SW 1271 (cell line): ENCODE measurements around the gene KLHL35.

Experiments
- DNase-seq, 2 experiments: peaks; one replicate each; lab custom pipeline; 2025; lab: John Stamatoyannopoulos, UW

Gene KLHL35

DNA sequence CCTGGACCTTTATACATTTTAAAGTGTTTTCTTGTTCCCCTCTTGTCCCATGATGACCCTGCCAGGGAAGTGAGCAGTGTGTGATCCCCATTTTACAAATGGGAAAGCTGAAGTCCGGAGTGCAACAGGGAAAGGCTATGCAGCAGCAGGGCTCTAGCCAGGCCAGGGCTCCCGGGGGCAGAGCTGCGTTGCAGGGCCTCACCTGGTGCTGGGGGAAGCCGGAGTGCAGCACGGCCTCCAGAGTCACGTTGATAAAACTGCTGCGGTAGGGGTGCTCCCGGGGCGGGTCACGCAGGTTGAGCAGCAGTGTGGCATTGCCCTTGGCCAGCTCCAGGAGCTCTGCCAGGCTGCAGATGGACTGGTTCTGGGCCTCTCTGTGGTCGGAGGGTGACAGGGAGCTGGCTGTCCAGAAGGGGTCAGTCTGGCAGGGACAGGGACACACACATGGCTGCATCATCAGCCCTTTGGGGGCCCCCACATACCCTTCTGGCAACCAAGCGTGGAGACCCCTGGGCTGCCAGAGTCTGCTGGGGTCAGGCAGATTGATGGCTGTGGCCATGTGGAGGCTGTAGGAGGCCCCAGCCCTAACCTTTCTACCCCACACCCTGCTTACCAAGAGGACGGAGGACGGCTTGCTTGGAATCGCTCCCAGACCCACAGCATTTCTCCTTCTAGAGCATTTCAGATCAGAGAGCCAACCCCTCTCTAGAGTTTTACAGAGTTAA, 9.3 kb upstream of the KLHL35 start:
- DNase-seq = no peak

DNA sequence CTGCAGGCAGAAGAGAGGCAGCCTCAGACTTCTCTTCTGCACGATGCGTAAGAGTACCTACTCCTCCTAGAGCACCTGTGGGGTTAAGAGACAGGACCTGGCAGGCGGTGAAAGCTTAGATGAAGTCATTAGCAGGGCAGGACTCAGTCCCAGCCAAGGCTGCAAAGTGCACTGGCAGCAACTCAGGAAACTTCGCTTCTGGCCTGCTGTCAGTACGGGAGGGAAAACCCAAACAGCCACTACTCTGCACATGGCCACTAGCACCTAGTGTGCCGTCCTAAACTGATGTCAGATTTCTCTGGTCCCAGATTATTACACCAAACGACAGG, 8.8 kb upstream of the KLHL35 start:
- no peak for DNase-seq

DNA sequence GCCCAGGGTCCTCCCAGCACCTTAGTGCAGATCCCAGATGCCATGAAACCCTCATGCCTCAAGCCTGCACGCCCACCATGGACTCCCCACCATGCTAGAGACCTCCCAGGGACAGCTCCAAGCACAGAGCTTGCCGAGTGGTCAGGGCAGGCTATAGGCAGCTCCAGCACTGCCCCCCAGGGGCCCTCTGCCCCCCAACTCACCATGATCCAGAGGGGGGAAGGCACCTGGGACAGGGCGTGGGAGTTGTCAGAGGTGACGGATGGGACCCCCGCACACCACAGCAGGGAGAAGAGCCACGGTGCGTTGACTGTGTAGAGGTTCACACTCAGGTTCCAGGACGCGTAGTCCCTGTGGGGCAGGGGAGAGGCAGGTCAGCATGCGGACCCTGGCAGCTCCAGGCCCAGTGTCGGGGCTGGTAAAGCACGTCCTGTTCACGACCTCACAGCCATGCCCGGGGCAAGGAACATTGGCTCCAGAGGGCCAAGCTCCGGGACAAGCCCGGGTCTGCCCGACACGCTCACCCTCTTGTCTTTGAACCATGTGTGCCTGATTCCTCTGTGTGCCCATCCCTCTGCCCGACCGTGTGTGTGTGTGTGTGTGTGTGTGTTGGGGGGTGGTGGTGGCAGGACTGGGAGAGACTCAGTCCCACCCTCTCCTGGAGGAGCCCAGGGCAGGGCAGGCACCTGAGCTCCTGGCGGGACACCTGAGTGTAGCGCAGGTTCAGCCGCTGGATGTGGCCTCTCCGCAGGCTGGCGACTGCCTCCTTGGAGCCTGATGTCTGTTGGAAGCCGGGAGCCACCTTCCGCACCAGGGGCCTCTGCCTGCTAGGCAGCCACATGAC, 8.2 kb upstream of the KLHL35 start:
- DNase-seq = no peak

DNA sequence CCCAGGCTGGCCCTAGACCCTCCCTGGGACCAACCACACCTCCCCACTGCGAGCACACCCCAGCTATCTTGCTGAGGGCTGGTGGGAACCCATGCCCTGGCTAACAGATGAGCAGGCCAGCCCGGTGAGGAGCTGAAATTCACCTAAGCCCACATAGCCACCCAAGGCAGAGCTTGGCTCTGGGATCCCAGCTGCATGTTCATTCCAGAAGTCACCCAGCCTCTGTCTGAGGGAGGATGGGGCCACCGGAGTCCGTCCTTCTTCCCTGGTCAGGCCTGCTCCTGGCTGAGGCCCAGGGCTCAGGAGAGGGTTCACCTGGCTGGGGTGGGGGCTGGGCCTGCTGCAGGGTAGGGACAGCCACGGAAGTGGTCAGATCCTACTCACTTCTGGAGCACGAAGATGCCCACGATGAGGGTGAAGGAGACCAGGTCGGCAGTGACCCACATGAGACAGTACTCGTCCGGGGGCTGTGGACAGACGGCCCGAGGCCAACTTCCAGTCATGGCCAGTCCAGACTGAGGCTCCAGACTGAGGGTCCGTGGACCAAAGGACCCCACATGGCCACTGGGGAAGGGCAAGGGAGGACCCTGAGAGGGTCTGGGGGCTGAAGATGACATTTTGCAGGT, 6.6 kb upstream of the KLHL35 start:
- no peak for DNase-seq

DNA sequence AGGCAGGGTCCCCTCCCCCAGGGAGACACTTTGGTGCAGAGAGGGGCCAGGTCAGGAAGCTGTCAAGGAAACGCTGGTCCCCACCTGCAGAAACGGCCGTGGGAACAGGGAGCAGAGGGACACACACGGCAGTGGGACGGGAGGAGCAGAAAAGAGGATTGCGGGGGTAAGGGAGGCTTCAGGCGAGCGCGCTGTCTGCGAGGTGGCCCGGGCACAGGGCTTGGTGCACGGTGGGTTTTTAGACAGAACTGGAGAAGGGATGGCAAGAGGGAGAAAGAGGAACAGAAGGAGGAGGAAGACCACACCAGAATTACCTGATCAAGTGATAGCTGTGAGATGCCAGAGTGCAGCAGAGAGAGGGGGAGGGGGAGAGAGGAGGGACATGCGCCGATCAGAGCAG, 6.0 kb upstream of the KLHL35 start:
- DNase-seq = no peak

DNA sequence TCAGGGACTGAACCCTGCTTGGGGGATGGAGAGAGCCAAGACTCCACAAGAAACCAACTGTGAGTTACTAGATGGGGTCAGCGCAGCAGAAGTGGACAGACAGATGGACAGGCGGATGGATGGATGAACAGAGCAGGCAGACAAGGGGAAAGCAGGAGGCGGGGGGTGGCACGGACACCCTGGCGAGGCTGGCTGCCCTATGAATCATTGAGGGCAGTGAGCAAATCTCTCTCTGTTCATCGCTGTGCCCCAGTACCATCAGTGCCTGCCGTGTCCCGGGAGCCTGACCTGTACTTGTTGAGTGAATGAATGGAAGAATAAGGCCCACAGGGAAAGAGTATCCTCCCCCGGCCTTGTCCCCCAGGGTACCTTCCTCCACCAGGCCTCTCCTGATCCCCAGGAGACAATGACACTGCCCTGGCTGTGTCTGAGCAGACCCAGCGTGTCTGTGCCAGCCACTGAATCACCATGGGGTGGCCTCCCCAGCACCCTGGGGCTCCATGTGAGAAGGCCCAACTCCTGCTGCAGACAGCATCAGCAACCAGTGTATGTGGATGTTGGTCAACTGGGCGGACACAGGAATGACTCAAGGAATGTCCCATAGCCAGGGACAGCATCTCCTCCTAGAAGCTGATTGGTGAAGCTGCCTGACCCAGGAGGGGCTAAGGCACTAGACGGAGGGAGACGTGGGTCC, 5.1 kb upstream of the KLHL35 start:
- DNase-seq = no peak

DNA sequence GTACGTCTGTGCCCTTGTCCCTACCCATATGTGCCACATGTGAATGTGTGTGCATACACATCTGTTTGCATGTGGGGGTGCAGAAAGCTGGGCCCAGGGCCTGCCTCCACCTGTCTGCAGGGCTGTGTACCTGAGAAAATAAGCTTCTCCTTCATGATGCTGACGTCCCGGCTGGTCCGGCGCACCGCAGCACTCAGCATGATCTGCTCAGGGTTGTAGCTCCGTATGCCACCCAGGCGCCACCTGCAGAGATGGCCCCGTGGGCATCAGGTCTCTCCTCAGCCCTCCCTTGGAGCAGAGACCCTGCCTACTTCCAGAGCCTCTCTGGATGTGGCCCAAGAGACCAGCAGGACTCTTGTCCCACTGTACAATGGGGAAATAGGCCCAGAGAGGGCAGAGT, 3.8 kb upstream of the KLHL35 start:
- DNase-seq = no peak

DNA sequence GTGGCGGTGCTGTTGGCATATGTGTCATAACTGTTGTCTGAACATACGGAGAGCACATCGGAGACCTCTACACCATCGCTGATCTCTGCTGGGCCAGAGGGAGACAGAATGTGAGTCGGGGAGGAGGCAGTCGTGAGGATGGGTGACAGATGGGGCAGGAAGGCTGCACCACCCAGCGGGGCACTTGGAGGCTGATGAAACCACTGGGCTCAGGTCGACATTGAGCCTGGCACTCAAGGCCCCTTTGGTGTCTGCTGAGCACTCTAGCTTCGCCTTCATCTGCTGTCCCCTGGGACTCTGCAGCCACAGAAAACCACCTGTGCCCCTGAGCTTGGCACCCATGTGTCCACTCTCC, 2.5 kb upstream of the KLHL35 start:
- no peak for DNase-seq

DNA sequence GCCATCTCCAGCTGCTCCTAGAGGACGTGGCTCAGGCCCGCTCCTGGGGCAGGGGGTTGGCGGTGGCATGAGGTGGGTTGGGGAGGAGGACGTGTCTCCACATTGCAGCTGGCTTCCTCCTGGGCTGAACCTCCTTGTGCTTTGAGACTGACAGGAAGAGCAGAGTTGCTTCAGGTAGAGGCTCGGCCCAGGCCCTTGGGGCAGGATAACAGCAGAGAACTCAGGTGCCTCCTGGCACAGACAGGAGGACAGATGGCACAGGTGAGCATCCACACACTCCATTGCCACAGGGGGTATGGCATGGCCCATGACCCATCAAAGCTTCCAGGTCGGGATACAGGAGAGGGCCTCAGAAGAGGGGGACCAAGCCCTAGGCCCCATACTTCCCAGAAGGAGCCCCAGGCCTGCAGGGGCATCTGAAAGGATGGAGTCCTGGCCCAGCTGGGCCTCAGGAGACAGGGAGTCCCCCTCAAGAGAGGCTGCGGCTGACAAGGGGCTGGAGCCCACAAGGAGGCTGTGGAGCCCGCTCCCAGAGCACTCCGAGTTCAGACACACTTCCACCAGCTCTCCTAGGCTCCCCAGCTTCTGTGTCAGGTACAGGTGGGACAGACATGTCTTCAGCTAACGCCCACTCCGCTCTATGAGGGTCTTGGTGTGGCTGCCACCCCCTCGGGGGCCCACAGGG, 2.0 kb upstream of the KLHL35 start:
- no peak for DNase-seq

DNA sequence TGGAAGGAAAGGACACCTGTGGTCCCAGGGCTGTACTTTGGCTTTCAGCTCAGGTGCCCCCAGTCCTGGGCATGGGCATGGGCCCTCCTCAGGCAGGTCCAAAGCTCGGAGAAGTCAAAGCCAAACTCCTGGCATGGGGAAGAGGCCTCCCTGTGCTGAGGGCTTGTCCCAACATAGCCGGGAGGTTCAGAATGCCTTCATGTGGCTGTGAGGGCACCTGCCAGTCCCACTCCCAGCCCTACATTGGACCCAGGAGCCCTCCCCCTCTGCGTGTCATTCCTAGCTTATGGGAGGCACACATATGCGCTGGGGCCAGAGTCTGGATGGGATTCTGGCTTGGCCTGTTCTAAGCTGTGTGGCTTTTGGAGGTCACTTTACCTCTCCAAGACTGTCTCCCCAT, 1.0 kb upstream of the KLHL35 start:
- DNase-seq = no peak

DNA sequence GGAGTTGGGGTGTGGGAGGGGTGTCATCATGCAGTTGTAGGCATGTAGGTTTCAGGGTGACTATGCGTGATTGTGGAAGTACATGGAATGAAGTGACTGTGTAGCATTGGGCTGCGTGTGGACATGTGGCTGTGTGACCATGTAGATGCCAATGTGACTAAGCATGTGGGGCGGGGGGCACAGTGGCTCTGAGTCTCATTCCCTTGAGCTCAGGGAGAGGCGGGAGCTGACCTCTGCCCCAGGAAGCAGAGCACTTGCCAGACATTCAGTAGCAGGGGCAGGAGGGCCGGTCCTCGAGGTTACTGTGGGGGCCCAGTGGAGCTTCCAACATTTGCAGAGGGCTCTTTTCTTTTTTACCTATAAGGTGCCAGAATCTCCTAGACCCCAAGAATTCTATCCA, 440 bp upstream of the KLHL35 start:
- DNase-seq = no peak

DNA sequence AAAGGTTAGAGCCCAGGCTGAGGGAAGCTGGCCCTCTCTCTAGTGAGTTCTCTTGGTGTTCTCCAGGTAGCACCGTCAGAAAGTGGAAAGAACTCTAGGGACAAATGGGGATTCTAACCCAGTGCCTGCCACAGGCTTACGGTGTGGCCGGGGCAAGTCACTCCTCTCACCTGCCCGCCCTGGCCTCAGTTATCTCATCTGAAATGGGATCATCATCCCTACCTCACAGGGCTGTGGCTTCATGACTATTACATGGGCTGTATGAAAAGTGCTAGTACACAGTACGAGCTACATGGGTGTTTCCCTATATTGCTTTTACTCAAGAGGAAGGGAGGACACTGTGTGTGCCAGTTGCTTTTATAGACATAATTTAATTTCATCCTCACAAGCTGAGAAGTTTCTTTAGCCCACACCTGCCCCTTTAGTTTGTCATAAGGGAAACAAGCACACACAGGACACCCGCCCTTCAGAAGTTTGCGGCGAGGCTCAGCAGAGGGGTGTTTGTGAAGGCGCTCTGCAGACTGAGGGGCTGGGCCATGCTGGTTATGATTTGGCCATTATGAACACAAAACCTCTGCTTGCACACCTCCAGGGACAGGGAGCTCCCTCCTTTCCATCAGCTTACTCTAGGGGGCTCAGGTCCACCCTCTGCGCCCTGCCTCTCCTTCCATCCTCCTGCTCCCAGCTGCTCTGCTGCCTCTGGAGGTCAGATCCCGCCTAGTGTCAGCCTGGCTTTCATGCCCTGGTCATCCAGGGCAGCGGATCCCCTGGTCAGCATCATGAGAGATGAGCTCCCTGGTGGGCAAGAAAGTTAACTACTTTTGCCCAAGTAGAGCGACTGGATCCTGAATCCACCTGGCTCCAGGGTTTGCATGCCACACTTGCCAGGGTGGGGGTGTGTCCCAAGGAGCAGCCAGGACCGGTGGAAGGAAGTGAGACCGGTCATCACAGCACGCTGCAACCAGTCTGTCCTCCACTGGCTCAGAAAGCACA, 1.2 kb downstream of the KLHL35 start:
- no peak for DNase-seq

DNA sequence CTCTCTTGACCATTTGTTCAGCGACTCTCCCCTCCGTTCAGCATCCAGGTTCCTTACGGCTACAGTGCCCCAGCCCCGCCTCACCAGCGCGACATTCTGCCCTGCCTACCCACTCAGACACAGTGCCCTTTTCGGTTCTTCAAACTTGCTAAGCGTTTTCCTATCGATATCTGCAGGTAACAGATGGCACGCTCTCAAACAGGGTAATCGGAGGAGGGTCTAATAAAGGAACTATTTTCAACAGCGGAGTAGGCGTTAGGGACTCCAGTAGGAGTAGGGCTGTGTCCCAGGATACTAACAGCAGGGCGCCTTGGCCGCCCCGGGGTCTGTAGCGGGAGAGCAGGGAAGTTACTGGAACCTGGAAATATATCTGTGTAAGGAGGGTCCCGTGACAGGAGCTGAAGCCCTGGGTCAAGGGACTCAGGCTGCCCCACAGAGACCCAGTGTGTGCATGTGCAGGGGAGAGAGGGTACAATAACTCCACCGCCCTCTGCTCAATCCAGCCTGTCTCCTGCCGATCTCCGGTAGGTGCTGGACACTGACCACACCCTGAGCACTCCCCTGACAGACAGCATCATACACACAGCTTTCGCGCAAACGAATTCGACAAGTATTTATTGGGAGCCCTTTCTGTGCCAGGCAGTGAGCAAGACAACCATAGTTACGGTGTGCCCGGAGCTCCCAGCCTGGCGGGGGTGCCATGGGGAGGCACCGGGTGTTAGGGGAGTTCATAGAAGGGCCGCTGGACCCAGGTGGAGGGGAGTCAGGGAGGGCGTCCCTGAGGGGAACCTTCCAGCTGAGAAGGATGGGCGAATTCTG, 2.1 kb downstream of the KLHL35 start:
- DNase-seq = no peak

DNA sequence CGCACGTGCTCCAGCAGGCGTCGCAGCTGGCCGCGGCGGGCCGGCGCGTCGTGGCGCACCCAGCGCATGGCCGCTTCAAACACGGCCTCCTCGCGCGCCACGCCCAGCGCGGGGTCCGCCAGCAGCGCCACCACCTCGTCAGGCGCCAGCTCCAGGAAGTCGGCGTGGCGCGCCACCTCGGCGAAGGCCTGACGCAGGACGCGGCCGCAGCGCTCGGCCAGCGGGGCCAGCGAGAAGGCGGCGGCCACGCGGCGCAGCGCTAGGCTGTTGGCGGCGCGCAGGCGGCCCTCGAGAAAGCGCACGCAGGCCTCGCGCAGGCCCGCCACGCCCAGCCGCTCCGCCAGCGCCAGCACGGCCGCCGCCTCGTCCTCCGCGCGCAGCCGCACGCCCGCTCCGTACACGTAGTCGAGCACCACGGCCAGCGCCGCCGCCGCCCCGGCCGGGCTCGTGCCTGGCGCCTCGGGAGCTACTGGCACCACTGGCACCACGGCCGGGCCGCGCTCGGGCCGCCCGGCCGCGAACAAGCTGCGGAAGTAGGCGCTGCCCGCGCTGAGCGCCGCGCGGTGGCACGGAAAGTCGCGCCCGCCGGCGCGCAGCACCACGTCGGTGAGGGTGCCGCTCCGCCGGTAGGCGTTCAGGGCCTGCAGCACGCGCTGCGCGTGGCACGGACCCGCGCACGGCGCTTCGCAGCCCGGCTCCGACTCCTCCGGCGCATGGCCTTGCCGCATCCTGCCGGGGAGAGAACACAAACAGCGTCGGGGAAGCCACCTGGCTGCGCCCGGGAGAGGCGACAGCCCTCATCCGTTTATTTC, 2.9 kb downstream of the KLHL35 start:
- DNase-seq = peak; percentile 62 to 78

DNA sequence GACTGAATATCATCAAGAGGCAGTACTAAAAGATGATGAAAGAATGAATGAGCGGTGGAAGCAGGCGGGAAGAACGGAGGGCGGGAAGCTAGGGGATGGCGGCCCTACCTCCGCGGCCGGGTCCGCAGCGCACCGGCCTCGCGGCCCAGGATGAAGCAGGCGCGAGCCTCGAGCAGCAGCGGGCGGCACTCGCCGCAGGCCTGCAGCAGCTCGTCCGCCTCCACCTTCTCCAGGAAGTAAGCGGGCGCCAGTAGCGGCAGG, 3.4 kb downstream of the KLHL35 start:
- no peak for DNase-seq

DNA sequence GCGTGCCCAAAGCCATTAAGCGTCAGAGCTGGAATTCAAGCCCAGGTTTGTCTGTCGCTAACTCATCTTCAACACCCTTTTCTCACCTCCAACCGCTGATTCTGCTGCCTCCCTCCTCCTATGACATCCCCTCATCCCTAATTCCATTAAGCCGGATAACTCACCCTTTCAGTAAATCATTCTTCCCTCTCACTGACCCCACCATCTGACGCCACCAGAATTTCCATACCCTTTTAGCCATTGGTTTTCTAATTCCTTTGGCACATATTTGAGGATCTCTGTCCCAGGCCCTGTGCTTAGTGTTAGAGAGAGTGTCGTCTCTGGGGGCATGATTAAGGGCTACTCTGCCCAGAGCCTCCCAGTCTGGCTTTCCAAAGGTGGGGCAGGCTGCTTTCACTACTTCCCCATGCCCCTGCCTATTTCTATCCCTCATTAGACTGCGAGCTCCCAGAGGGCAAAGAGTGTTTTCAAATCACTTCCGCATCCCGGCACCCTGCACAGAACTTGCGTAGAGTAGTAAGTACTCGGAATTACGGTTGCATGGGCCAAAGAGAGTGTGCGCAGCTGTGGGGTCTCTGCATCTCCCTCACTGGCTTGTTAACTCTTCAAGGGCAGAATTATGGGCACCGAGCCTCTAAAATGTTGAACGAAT, 3.9 kb downstream of the KLHL35 start:
- DNase-seq = no peak

DNA sequence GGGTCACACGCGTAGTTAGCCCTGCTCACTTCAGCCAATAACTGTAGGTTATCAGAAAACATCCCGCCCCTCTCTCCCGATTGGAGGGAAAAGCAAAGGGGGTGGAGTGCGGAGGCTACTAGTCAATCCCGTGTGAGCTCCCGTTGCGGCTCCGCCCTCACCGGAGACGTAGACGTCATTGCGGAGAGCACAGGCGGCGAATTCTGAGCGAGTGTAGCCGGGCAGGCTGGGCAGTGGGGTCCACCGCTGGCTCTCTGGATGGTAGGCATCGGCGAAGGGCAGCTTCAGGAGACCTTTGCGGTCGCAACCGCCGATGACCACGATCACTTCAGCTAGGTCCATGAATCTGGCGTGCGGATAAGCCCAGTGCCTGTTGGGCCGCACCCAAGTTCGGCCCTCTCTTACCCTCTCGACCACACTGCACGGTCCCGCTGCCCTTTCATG, 4.7 kb downstream of the KLHL35 start:
- no peak for DNase-seq

DNA sequence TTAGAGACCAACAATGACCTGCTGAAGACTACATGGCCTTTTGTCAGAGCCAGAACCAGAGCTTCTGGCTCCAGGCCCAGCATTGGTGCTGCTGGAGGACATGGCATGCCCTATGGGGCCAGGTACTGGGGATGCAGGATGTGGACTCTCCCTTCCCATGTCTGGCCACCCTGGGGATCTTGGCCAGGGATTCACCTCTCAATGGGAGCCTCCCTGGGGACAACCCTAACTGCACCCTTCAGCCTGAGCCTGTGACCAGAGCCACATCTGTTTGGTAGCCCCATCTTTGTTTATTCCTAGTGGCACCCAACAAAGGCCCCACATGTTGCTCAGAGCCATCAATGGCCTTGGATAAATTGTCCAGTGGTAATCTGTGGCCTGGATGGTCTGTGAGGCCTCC, 5.8 kb downstream of the KLHL35 start:
- DNase-seq = no peak

DNA sequence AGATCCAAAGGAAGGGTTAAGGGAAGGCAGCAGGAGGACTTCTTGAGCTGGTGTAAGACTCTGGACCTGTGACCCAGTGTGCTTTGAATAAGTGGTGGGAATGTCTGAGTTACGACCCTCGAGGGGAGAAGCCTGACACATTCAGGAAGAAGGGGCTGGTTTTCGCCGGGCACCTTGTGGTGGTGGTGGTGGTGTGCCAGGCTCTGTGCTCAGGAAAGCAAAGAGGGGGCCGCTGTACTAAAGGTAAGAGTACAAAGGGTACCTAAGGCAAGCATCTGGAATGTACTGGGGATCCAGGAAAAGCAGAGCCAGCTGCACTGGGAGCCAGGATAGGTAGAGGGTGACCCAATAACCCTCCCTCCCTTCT, 6.3 kb downstream of the KLHL35 start:
- DNase-seq = no peak
